HCT116 (cell line): Measurements from ENCODE around the gene SEMA4B. TPM values are rescaled to one million over a fixed set of nuclear protein-coding genes. Genes with fewer than 3 reads are reported as not detected.
A peak's percentile ranks its signal among the peaks of the same experiment; 100 is the strongest.

ENCODE experiments used
- ATAC-seq: fragments of 200-7000 bp; cut with Tn5 transposase; 2 replicates; pipeline ENCODE4 v1.9.1; 2020; ENCODE audit warnings: mild to moderate bottlenecking, moderate library complexity
- BruUV-seq: library from RNA; stranded (reverse); fragments of 400-500 nt; replicated peaks from 2 replicates; lab custom pipeline; 2021; lab: Mats Ljungman, UMichigan
- CTCF ChIA-PET: fragments of 300-600 bp; sonication (Branson Sonifier 250); formaldehyde crosslinking; loops from one replicate; lab custom pipeline; 2021; ENCODE audit warnings: antibody characterized with exemption; lab: Charles Lee
- POLR2A ChIA-PET: fragments of 300-600, 350-600 bp; sonication (Branson Sonifier 250); formaldehyde crosslinking; loops from one replicate; lab custom pipeline; 2021; ENCODE audit warnings: antibody characterized with exemption; lab: Charles Lee
- RAD21 ChIA-PET, 2 experiments: fragments of 300-600 bp; sonication (Branson Sonifier 250); formaldehyde crosslinking; loops; one replicate each; lab custom pipeline; 2023; ENCODE audit warnings: low total read pairs in 2 of 2; ENCODE audit not compliant: uncharacterized antibody in 2 of 2, unreplicated experiment in 2 of 2, low non-redundant PET in 1 of 2; lab: Charles Lee
- DNase-seq: peaks from one replicate; pipeline ENCODE4 v3.0.0-alpha.2; 2010; ENCODE audit warnings: low read depth, low spot score
- H2AFZ ChIP-seq: fragments of 200-600 bp; shearing (Covaris generic), sonication (generic); 2 replicates; pipeline ENCODE4 v1.6.1; 2017; ENCODE audit warnings: low read depth, mixed run types, mixed read lengths, antibody characterized with exemption, low read length; ENCODE audit not compliant: poor library complexity, severe bottlenecking
- H3K27ac ChIP-seq: 2 replicates; pipeline ENCODE4 v1.5.1; 2012; ENCODE audit warnings: low read depth, low read length
- H3K27me3 ChIP-seq: fragments of 200-600 bp; sonication (generic); 2 replicates; pipeline ENCODE4 v1.6.1; 2016; ENCODE audit warnings: mixed run types, low read length, mixed read lengths; ENCODE audit not compliant: insufficient read depth
- H3K36me3 ChIP-seq, 2 experiments: fragments of 200-500 bp in 1 of 2; fragments of 200-600 bp in 1 of 2; sonication (Bioruptor generic) in 1 of 2; sonication (generic) in 1 of 2; 2 replicates each; pipeline versions ENCODE4 v1.5.1 to v1.6.1; 2014 to 2016; ENCODE audit warnings: low read length in 2 of 2, inconsistent platforms in 1 of 2, mixed read lengths in 1 of 2, mixed run types in 1 of 2; ENCODE audit not compliant: insufficient read depth in 2 of 2, control insufficient read depth in 1 of 2
- H3K4me1 ChIP-seq, 2 experiments: fragments of 200-600 bp in 1 of 2; sonication (generic) in 1 of 2; 2 replicates each; pipeline versions ENCODE4 v1.5.1 to v1.6.1; 2012 to 2017; ENCODE audit warnings: low read length in 2 of 2, inconsistent platforms in 1 of 2, mild to moderate bottlenecking in 1 of 2, mixed read lengths in 1 of 2, mixed run types in 1 of 2, moderate library complexity in 1 of 2; ENCODE audit not compliant: insufficient read depth in 2 of 2, control insufficient read depth in 1 of 2
- H3K4me2 ChIP-seq: fragments of 200-600 bp; sonication (generic); 2 replicates; pipeline ENCODE4 v1.6.1; 2017; ENCODE audit warnings: mixed run types, low read length, mixed read lengths
- H3K4me3 ChIP-seq, 2 experiments: fragments of 200-600 bp in 1 of 2; sonication (generic) in 1 of 2; replicated peaks in 1 of 2; 2 replicates each; pipeline ENCODE4 v1.5.1; 2011 to 2016; ENCODE audit warnings: low read length in 2 of 2, control low read depth in 1 of 2, low read depth in 1 of 2, mild to moderate bottlenecking in 1 of 2, mixed read lengths in 1 of 2, mixed run types in 1 of 2
- H3K79me2 ChIP-seq: fragments of 200-600 bp; sonication (generic); 2 replicates; pipeline ENCODE4 v1.6.1; 2017; ENCODE audit warnings: mild to moderate bottlenecking, mixed run types, low read length, moderate library complexity, mixed read lengths; ENCODE audit not compliant: insufficient read depth
- H3K9ac ChIP-seq: fragments of 200-600 bp; sonication (generic); 2 replicates; pipeline ENCODE4 v1.6.1; 2016; ENCODE audit warnings: low read length, mixed read lengths
- H3K9me2 ChIP-seq: fragments of 200-600 bp; sonication (generic), shearing (Covaris generic); 2 replicates; pipeline ENCODE4 v1.6.1; 2017; ENCODE audit warnings: mixed run types, mild to moderate bottlenecking, moderate library complexity; ENCODE audit not compliant: insufficient read depth
- H3K9me3 ChIP-seq, 2 experiments: fragments of 200-500 bp in 1 of 2; fragments of 200-600 bp in 1 of 2; sonication (Bioruptor generic) in 1 of 2; sonication (generic) in 1 of 2; 2 replicates each; pipeline ENCODE4 v1.6.1; 2014 to 2017; ENCODE audit warnings: low read length in 2 of 2, mixed read lengths in 2 of 2, inconsistent platforms in 1 of 2, low read depth in 1 of 2, mild to moderate bottlenecking in 1 of 2, mixed run types in 1 of 2, moderate library complexity in 1 of 2; ENCODE audit not compliant: control insufficient read depth in 1 of 2, insufficient read depth in 1 of 2
- H4K20me1 ChIP-seq: fragments of 200-600 bp; sonication (generic), shearing (Covaris generic); 2 replicates; pipeline ENCODE4 v1.6.1; 2017; ENCODE audit warnings: mixed run types, mild to moderate bottlenecking, moderate library complexity; ENCODE audit not compliant: insufficient read depth
- CBX3 ChIP-seq: IDR thresholded peaks from 2 replicates; pipeline ENCODE4 v1.6.1; 2012; ENCODE audit warnings: low read depth
- CEBPB ChIP-seq: IDR thresholded peaks from 2 replicates; pipeline ENCODE4 v1.6.1; 2012; ENCODE audit warnings: low read depth
- EGR1 ChIP-seq: IDR thresholded peaks from 2 replicates; pipeline ENCODE4 v1.6.1; 2012; ENCODE audit warnings: low read depth
- EZH2 ChIP-seq: fragments of 200-600 bp; sonication (generic); IDR thresholded peaks from 2 replicates; pipeline ENCODE4 v1.6.1; 2017; ENCODE audit warnings: antibody characterized with exemption, mixed run types
- JUND ChIP-seq: IDR thresholded peaks from 2 replicates; pipeline ENCODE4 v1.6.1; 2012
- POLR2AphosphoS5 ChIP-seq: IDR thresholded peaks from 2 replicates; pipeline ENCODE4 v1.6.1; 2011; ENCODE audit warnings: mild to moderate bottlenecking, low read depth, low read length, moderate library complexity
- SP1 ChIP-seq: IDR thresholded peaks from 2 replicates; pipeline ENCODE4 v1.6.1; 2012; ENCODE audit warnings: low read depth
- intact Hi-C: fragments of 100-400 bp; cut with micrococcal nuclease; formaldehyde crosslinking; loops from 2 replicates; pipeline ENCODE4 v1.10.0; 2022
- total RNA-seq: library from RNA; stranded (reverse); gene quantifications from one replicate; pipeline ENCODE4 v1.2.1, GENCODE V29; 2021; ENCODE audit not compliant: unreplicated experiment
- TF ChIP-seq, protein P1 (sequence below), 3 experiments: fragments of 200-600 bp in 1 of 3; sonication (generic) in 1 of 3; IDR thresholded peaks in 2 of 3; conservative IDR thresholded peaks in 1 of 3; 2 replicates each; pipeline ENCODE4 v1.5.1; 2012 to 2017; ENCODE audit warnings: low read depth in 2 of 3, low read length in 2 of 3, antibody characterized with exemption in 1 of 3, borderline replicate concordance in 1 of 3, control low read depth in 1 of 3, mild to moderate bottlenecking in 1 of 3, mixed read lengths in 1 of 3, mixed run types in 1 of 3, moderate library complexity in 1 of 3; ENCODE audit not compliant: insufficient read depth in 1 of 3
- TF ChIP-seq, protein P2 (sequence below): IDR thresholded peaks from 2 replicates; pipeline ENCODE4 v1.6.1; 2011; ENCODE audit warnings: mild to moderate bottlenecking, low read length, moderate library complexity; ENCODE audit not compliant: insufficient replicate concordance; ENCODE audit errors: extremely low read depth

Gene SEMA4B
- total RNA-seq, 1 experiment from 2014 or later: 98.6 TPM

DNA sequence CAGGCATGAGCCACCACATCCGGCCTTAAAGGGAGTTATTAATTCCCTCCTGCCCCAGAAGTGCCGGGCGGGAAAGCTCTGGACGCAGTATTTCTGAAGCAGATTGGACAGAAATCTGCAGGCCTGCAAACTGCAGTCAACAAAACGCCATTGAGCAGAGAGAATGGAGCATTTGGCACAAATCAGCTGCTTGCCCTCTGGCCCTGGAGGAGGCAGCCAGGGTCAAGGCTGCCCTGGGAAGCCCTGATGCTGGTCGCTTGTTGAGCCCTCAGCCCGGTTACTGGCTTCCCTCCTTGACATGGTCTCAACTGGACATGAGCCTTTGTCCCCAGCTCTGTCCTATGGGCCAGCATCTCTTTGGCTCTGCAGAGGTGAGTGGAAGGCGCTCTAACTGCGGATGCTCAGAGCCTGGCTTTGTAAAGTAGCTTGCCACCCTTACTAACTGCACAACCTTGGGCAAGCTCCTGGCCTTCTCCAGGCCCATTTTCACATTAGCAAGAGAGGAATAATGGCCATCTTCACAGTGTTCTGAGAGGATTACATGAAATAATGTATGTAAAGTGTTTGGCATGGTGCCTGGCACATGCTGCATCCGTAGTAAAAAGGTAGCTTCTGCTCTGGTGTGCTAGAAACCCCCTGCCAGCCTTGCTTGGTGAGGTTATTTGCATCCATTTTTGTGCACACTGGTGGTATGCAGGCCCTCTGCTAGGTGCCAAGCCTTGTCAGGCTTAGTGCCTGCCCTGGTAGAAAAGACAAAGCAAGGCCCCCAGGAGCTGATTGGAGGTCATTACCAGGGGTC, 4.1 kb downstream of the SEMA4B start:
- POLR2A ChIA-PET: no interaction called here
- peaks cover 84% of the 10 kb centered on the region for H3K79me2 ChIP-seq
- H3K9ac ChIP-seq: no peak overlapping the region
- ATAC-seq: no peak
- H3K4me3 ChIP-seq: no peak overlapping the region
- H4K20me1 ChIP-seq: no peaks in the 10 kb centered on the region
- no TSS peak for BruUV-seq
- intact Hi-C loops: no loop called here
- RAD21 ChIA-PET: interaction anchor here in 1 of 2 experiments (0.7 kb wide), 1 partner anchor 330 kb away, joined by 3 read pairs; no protein-coding TSS in a partner anchor
- H3K4me1 ChIP-seq: peaks cover 22 to 66% of the 10 kb centered on the region in 2 experiments
- no peaks in the 10 kb centered on the region for H3K27me3 ChIP-seq
- no peak overlapping the region for H3K4me2 ChIP-seq
- no peak for DNase-seq
- peaks cover 2 to 21% of the 10 kb centered on the region in 2 experiments; a peak in 3 of 4 replicates for H3K36me3 ChIP-seq
- H3K9me3 ChIP-seq: no peaks in the 10 kb centered on the region
- H3K27ac ChIP-seq: no peak overlapping the region
- CTCF ChIA-PET: interaction anchor here (0.6 kb wide), 1 partner anchor 49 kb away, joined by 4 read pairs; no protein-coding TSS in a partner anchor
- H2AFZ ChIP-seq: no peak overlapping the region
- no peak for TF ChIP-seq SP1
- TF ChIP-seq EZH2: no peak
- no peak for TF ChIP-seq CEBPB
- TF ChIP-seq POLR2AphosphoS5: 0 out of 2 replicates have a peak, but pooled peaks have one; percentile 11
- TF ChIP-seq, protein P1, sequence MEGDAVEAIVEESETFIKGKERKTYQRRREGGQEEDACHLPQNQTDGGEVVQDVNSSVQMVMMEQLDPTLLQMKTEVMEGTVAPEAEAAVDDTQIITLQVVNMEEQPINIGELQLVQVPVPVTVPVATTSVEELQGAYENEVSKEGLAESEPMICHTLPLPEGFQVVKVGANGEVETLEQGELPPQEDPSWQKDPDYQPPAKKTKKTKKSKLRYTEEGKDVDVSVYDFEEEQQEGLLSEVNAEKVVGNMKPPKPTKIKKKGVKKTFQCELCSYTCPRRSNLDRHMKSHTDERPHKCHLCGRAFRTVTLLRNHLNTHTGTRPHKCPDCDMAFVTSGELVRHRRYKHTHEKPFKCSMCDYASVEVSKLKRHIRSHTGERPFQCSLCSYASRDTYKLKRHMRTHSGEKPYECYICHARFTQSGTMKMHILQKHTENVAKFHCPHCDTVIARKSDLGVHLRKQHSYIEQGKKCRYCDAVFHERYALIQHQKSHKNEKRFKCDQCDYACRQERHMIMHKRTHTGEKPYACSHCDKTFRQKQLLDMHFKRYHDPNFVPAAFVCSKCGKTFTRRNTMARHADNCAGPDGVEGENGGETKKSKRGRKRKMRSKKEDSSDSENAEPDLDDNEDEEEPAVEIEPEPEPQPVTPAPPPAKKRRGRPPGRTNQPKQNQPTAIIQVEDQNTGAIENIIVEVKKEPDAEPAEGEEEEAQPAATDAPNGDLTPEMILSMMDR (IDR thresholded peaks at IDR 0.05 in 2 of 3, conservative IDR thresholded peaks at IDR 0.05 in 1 of 3; ENCODE audit: borderline replicate concordance in 1 of 3, insufficient read depth in 1 of 3, low read depth in 2 of 3, low read length in 2 of 3): no peak
- TF ChIP-seq EGR1: no peak
- TF ChIP-seq CBX3: no peak
- no peak for TF ChIP-seq JUND
- TF ChIP-seq, protein P2, sequence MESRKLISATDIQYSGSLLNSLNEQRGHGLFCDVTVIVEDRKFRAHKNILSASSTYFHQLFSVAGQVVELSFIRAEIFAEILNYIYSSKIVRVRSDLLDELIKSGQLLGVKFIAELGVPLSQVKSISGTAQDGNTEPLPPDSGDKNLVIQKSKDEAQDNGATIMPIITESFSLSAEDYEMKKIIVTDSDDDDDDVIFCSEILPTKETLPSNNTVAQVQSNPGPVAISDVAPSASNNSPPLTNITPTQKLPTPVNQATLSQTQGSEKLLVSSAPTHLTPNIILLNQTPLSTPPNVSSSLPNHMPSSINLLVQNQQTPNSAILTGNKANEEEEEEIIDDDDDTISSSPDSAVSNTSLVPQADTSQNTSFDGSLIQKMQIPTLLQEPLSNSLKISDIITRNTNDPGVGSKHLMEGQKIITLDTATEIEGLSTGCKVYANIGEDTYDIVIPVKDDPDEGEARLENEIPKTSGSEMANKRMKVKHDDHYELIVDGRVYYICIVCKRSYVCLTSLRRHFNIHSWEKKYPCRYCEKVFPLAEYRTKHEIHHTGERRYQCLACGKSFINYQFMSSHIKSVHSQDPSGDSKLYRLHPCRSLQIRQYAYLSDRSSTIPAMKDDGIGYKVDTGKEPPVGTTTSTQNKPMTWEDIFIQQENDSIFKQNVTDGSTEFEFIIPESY: no peak
- H3K9me2 ChIP-seq: no peaks in the 10 kb centered on the region
